Breast epithelium (tissue), 4 donors: ENCODE results near the gene DMD. TPM values are rescaled to one million over a fixed set of nuclear protein-coding genes. Genes with fewer than 3 reads are reported as not detected.
A peak's percentile ranks its signal among the peaks of the same experiment; 100 is the strongest.
"Not testable (repeated sequence)": the region's sequence is repeated elsewhere in the genome, so short reads cannot be mapped to it uniquely, and the experiment has no call there.

Experiments used
- DNase-seq, 2 donors: peaks; one replicate each; pipeline ENCODE4 v3.0.0-alpha.2; 2019; ENCODE audit warnings: low spot score in 2 of 2
- H3K27ac ChIP-seq, 2 donors: fragments of 200-600 bp; sonication (generic) in 1 of 2; one replicate each; pipeline ENCODE4 v1.5.1; 2016 to 2019; ENCODE audit warnings: mild to moderate bottlenecking in 1 of 2
- H3K27me3 ChIP-seq, 2 donors: fragments of 200-600 bp; sonication (generic) in 1 of 2; one replicate each; pipeline versions ENCODE4 v1.5.1 to v1.6.0; 2017 to 2019; ENCODE audit warnings: control low read depth in 1 of 2, mild to moderate bottlenecking in 1 of 2
- H3K36me3 ChIP-seq: fragments of 200-600 bp; one replicate; pipeline ENCODE4 v1.5.1; 2019
- H3K4me1 ChIP-seq, 2 donors: fragments of 200-600 bp; sonication (generic); one replicate each; pipeline ENCODE4 v1.5.1; 2016 to 2019; ENCODE audit warnings: control low read depth in 1 of 2
- H3K4me3 ChIP-seq, 3 donors: fragments of 200-600 bp; sonication (generic); 1 replicate in 2 of 3; 2 replicates in 1 of 3; pipeline ENCODE4 v1.5.1; 2016 to 2019; ENCODE audit warnings: mild to moderate bottlenecking in 3 of 3, moderate library complexity in 2 of 3
- H3K9me3 ChIP-seq, 2 donors: fragments of 200-600 bp; sonication (generic) in 1 of 2; one replicate each; pipeline ENCODE4 v1.5.1; 2016 to 2019; ENCODE audit warnings: control low read depth in 1 of 2
- CTCF ChIP-seq, 3 donors: fragments of 450-650 bp; IDR thresholded peaks; one replicate each; pipeline ENCODE4 v1.5.1; 2016 to 2017; ENCODE audit warnings: antibody characterized with exemption in 3 of 3, mild to moderate bottlenecking in 3 of 3, moderate library complexity in 3 of 3
- POLR2A ChIP-seq: fragments of 450-650 bp; IDR thresholded peaks from one replicate; pipeline ENCODE4 v1.6.1; 2016; ENCODE audit warnings: antibody characterized with exemption, mild to moderate bottlenecking, moderate library complexity
- POLR2AphosphoS5 ChIP-seq, 3 donors: sonication (generic); formaldehyde crosslinking; IDR thresholded peaks; one replicate each; pipeline ENCODE4 v1.6.1; 2017; ENCODE audit warnings: antibody characterized with exemption in 3 of 3
- intact Hi-C: fragments of 100-400 bp; cut with DNase I; formaldehyde crosslinking; loops from one replicate; pipeline ENCODE4 v1.15.1; 2023; ENCODE audit warnings: low total_unique reads
- total RNA-seq, 3 donors: library from RNA; depleted of rRNA; stranded (reverse); fragments of >200 nt; gene quantifications; one replicate each; pipeline ENCODE4 v1.1.0, GENCODE V29; 2016

DMD gene
- total RNA-seq, 3 donors from 2014 or later, result 57.0 to 135 (median 65.2) TPM

GRCh38 chrX:32530802-32531403 is 680.4 kb downstream of the DMD start:
- Histone ChIP-seq H3K27ac (no peak overlapping the region), H3K27me3 (peaks cover 0 to 21% of the 10 kb centered on the region in 2 donors), H3K4me1 (no peaks in the 10 kb centered on the region), H3K9me3 (no peaks in the 10 kb centered on the region), H3K36me3 (no peaks in the 10 kb centered on the region), H3K4me3 (peak overlapping the region; percentile 4 to 27 (median 13))
- peak in 1 of 3 donors; percentile 27 for TF ChIP-seq CTCF (IDR thresholded peaks at IDR 0.05)
- TF ChIP-seq POLR2AphosphoS5 (IDR thresholded peaks at IDR 0.05), result no peak
- no peak for DNase-seq
- intact Hi-C loops, result no loop called here

- H3K27me3 ChIP-seq, H3K4me3 ChIP-seq, H3K9me3 ChIP-seq, H3K4me1 ChIP-seq, intact Hi-C loops, DNase-seq, H3K36me3 ChIP-seq, H3K27ac ChIP-seq: not testable (repeated sequence)
These were observed 682.9 kb downstream of the DMD start for GRCh38 chrX:32528451-32528850.

DNA sequence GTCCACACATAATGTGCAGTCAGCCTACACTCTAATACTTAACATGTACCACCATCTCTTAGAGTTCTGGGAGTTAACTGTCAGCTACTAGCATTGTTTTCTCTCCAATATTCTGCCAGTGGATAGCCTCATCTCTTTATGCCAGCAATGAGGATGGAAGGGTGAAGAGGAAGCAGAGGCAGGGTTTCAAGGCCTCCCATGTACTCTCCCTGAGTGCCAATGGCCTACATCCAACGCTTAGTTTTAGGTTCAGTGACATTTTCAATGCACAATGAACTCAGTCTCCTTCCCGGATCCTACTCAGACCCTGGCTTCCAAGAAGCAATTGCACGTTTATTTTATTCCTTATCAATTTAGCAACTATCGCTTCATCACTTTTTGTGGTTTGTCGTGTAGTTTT is 686.1 kb downstream of the DMD start:
- intact Hi-C loops, result no loop called here
- DNase-seq, result no peak
- Histone ChIP-seq H3K4me1 (no peaks in the 10 kb centered on the region), H3K27me3 (no peaks in the 10 kb centered on the region), H3K4me3 (no peak overlapping the region), H3K36me3 (no peaks in the 10 kb centered on the region), H3K9me3 (no peaks in the 10 kb centered on the region), H3K27ac (no peak overlapping the region)
- TF ChIP-seq POLR2A (no peak), POLR2AphosphoS5 (IDR thresholded peaks at IDR 0.05) (no peak)

- intact Hi-C loops, result no loop called here
- no peaks in the 10 kb centered on the region for H3K4me1 ChIP-seq
- no peaks in the 10 kb centered on the region for H3K27me3 ChIP-seq
- H3K9me3 ChIP-seq, result no peaks in the 10 kb centered on the region
- TF ChIP-seq CTCF (IDR thresholded peaks at IDR 0.05) (no peak), POLR2A (no peak), POLR2AphosphoS5 (IDR thresholded peaks at IDR 0.05) (no peak)
- H3K27ac ChIP-seq, result no peak overlapping the region
- no peak for DNase-seq
- H3K4me3 ChIP-seq, result no peak overlapping the region
- H3K36me3 ChIP-seq, result no peaks in the 10 kb centered on the region
These were observed 687.0 kb downstream of the DMD start for GRCh38 chrX:32524385-32524784.

DNA sequence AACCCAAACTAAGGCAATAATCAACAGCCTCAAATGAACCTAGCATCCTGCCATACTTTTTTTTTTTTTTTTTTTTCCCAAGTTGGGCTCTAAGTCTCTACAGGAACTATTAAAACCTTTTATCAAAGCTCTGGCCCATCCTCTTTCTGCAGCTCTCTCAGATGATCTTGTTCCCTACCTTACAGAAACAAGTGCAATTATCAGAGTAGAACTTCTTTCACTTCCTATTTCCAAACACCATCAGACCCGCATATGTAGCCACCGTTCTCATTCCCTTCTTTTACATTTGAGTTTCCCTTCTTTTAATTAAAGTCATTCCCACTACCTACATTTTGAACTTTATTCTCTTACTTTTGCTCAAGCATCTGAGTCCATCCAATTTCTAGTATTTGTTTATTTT is 690.6 kb downstream of the DMD start:
- Histone ChIP-seq H3K36me3 (no peaks in the 10 kb centered on the region), H3K27me3 (no peaks in the 10 kb centered on the region), H3K9me3 (no peaks in the 10 kb centered on the region), H3K4me1 (no peaks in the 10 kb centered on the region), H3K4me3 (no peak overlapping the region), H3K27ac (no peak overlapping the region)
- TF ChIP-seq CTCF (IDR thresholded peaks at IDR 0.05) (no peak), POLR2A (no peak), POLR2AphosphoS5 (IDR thresholded peaks at IDR 0.05) (no peak)
- intact Hi-C loops, result no loop called here
- DNase-seq, result no peak

GRCh38 chrX:32514986-32515385 is 696.4 kb downstream of the DMD start:
- TF ChIP-seq CTCF (IDR thresholded peaks at IDR 0.05) (no peak), POLR2A (no peak), POLR2AphosphoS5 (IDR thresholded peaks at IDR 0.05) (no peak)
- Histone ChIP-seq H3K27ac (no peak overlapping the region), H3K36me3 (no peaks in the 10 kb centered on the region), H3K9me3 (no peaks in the 10 kb centered on the region), H3K4me3 (no peak overlapping the region), H3K27me3 (no peaks in the 10 kb centered on the region), H3K4me1 (no peaks in the 10 kb centered on the region)
- no peak for DNase-seq
- intact Hi-C loops, result no loop called here
